T follicular helper cell (primary cell): Measurements from ENCODE around the gene RPS8.
"Not testable (repeated sequence)": the region's sequence is repeated elsewhere in the genome, so short reads cannot be mapped to it uniquely, and the experiment has no call there.

Experiments
- DNase-seq: peaks from one replicate; pipeline ENCODE4 v3.0.0-alpha.2; 2020; ENCODE audit warnings: low read depth

The RPS8 gene

DNA sequence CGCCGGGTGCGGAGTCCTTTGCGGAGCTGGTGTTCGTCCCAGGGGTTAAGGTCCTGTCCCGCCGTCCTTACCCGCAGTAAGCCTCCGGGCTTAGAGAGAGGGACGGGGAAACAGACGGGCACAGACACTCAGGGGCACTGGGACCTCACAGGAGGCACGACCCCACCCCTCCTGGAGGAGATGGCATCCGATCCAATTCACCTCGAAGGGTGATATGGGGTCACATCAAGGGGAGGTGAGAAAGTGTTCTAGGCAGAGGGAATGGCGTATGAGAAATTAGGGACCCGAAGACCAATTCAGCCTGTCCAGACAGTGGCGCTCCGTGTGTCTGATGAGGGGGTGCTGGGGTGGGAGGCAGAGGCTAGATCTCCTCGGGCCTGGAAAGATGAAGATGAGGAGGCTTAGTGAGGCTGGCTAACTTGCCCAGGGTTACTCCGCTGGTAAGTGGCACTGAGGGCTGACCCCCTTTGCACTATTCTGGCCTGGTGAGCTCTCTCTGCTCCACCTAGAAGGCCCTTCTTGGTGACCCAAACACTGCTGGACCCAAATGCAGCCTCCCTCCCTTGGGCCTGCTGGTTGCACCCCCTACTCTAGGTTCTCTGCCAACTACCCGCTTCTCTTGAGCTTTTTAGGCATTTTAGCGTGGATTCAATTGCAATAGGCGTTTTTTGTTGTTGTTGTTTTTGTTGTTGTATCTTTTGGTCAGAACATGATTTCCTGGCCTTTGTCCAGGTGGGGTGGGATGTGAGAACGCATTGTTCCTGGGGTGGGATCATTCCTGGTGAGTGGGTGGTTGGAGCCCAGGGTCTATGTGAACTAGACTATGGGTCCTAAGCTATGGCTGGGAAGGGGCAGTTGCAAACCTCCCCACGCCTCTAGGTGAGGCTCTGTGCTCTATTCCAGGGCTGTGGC is 45.2 kb downstream of the RPS8 start:
- no peak for DNase-seq

DNA sequence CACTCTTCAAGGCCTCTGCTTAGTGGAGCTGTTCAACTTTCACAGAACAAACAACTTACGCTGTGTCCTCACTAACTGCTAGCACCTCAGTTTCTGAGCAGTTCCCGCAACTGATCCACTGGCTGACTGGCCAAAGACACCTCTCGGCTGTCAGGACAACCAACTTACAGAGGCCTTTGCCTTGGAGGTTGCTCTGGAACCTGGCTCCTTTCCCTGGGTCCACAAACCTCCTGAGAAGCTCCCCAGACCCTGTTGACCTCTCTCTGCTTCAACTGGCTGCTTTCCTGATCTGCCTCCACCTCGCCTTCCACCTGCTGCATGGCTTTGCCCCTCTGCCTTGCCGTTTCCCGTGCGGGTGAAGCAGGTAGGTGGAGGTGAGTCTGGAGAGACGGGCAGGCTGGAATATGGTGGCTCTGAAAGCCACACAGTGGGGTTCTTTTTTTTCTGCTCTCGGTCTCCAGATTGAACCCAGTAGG is 45.9 kb downstream of the RPS8 start:
- no peak for DNase-seq

DNA sequence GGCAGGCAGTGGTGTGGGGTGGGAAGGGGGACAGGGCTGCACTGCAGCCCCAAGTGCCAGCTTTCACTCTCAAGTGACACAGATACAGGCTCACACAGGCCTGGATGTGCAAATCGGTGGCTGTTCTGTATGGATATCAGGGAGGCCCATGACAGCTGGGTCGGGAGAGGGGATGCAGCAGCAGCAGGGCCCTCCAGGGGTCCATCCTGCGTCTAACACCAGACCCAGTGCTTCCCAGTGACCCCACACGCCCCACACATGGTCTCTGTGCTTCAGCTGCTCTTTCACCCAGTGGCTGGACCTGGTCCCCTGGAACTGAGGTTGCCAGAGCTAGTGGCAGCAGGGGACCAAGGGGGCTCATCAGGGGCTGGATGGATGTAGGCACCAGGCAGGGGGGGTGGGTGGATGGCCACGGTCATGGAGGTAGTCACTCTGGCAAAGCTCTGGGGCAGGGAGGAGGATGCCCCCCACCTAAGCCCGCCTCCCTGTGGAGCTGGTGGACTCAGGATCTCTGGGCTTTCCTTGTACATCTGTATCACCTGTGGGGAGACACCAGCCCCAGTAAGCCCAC is 46.9 kb downstream of the RPS8 start:
- DNase-seq, result no peak

DNA sequence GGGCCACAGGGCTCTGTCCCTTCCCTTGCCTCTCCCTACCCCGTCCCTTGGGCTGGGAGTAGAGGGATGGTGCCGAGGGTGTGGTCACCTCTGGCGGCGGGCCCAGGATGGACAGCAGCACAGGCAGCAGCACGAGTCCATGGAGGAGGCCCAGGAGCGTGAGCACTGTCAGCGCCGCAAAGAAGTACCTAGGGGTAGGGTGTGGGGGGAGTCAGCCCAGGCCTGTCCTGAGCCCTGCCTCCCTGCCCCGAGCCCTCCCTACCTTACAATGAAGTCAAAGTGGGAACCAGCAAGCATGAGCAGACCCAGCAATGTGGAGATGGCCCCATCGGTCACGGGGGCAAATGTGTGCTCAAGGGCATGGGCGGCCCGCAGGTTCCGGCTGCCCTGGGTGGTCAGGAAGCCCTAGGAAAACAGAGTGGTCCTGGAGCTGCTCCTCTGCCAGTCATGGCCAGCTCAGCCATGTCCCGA is 47.7 kb downstream of the RPS8 start:
- DNase-seq, result no peak

DNA sequence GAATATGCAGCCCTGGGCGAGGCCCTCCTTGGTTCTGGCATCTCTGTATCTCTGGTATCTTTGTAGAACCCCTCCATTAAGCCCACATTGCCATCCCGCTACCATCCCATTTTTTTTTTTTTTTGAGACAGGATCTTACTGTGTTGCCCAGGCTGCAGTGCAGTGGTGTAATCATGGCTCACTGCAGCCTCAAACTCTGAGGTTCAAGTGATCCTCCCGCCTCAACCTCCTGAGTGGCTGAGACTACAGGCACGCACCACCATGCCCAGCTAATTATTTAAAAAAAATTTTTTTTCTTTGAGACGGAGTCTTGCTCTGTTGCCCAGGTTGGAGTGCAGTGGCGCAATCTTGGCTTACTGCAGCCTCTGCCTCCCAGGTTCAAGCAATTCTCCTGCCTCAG is 49.1 kb downstream of the RPS8 start:
- DNase-seq, result not testable (repeated sequence)

DNA sequence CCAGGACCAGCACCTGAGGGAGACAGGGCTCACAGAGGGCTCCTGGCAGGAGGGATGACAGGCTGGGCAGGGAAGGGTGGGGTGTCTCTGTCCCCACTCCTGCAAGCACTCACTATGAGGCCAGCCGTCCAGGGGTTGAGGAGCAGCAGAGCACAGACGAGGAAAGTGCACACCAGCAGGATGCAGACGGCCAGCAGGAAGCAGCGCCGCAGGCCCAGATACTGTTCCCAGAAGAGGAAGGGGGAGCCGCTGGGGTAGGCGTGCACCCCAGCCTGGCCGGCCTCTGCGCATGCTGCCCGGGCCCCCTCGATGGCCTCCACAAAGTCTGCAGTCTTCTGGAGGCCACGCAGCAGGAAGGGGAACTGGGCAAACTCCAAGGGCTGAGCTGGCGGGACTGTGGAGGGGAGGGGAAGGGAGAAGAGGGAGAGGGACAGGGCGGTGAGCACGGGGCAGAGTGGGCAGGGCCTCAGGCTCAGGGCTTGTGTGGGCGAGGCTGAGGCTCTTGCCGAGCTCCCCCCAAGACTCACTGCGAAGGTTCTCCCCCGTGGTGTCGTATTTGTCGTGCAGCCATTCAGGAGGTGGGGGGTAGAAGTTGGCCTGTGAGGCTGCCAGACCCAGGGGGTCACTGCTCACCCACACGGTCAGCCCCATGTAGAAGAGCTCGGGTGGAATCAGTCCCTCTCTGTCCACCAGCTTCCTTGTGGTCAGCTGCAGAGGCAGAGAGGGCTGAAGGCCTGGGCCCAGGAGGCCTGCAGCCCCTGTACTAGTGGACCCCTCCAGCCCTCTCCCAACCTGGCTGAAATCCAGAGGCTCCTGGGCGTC is 51.2 kb downstream of the RPS8 start:
- DNase-seq, result no peak

DNA sequence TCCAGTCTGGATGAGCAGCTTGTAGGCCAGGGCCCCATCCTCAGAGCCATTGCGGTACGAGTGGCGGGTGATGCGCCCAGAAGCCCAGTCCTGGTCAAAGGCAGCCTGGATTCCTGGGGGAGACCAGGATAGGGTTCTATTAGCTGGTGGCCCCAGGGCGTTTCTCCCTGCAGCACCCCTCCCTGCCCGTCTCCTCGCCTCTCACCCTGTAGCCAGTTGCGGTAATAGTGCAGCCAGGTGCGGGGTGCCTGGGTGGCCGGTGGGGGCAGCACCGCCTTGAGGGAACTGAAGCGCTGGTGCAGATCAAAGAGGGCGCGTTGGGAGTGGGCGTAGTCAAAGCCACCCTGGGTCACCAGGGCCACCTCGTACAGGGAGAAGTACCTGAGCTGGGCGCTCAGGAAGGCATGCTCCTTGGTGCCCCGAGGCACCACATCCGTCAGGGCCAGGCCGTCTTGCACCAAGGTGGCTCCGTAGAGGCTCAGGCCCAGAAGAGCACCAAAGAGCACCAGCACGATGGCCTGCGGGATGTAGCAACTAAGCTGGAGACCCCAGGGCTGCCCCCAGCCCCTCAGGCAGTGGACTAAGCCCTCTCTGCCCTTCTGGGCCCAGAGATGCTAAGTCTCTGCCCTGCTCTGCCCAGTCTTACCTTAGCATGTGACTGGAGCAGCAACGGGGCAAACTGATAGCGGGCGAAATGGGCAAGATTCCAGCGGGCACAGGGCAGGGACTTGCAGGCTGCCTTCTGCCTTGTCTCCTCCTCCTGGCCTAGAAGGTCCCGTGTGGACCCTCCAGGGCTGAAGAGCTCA is 52.1 kb downstream of the RPS8 start:
- no peak for DNase-seq

DNA sequence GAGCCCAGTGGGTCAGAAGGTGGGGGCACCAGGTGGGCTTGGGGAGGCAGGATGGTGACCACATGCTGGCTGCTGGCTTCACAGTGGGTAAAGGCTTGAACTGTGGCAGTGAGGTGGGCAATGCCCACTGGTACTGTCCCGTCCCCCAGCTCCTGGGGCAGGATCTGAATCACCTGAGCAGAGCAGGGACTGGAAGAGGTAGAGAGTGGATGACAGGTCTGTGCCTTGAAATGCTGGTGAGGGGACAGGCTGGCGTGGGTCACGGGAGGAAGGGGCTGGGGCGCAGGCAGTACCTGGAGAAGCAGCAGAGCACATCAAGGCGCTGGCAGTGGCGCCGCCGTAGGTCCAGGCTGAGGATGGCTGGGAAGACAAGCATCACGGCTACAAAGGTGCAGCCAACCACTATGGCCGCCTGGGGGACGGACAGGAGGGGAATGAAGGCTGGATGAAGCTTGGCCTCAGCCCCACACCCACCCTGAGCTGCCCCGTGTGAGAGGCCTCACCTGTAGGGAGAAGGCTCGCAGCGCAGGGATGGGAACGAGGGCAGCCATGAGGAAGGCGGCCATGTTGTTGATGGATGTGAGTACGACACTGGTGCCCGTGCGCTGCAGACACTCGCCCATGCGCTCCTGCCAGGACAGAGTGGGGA is 52.8 kb downstream of the RPS8 start:
- DNase-seq, result no peak
